Right forelimb (tissue), 1 donor: ENCODE data around the gene MGAT4A.
"Not testable (repeated sequence)": the region's sequence is repeated elsewhere in the genome, so short reads cannot be mapped to it uniquely, and the experiment has no call there.

ENCODE experiments used
- DNase-seq: peaks from one replicate; pipeline ENCODE4 v3.0.0-alpha.2; 2018

Gene MGAT4A

DNA sequence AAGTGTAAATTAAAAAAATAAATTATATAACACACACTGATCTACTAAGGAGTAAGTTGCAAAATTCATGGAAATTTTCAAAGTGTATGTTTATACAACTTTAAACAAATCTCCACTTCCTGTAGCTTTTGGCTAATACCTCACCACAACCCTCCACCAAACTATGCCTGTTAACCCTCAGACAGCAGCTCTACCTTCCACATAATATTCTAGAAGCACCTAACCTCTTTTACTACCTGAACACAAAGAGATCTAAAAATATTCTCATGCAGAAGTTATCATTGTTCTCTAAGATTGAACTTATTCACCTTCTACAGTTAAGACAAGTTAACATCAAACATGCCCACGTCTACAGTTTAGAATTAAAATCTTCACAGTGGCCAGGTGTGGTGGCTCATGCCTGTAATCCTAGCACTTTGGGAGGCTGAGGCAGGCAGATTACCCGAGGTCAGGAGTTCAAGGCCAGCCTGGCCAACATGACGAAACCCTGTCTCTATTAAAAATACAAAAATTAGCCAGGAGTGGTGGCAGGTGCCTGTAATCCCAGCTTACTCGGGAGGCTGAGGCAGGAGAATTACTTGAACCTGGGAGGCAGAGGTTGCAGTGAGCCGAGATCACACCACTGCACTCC, 2.7 kb downstream of the MGAT4A start:
- DNase-seq = not testable (repeated sequence)

DNA sequence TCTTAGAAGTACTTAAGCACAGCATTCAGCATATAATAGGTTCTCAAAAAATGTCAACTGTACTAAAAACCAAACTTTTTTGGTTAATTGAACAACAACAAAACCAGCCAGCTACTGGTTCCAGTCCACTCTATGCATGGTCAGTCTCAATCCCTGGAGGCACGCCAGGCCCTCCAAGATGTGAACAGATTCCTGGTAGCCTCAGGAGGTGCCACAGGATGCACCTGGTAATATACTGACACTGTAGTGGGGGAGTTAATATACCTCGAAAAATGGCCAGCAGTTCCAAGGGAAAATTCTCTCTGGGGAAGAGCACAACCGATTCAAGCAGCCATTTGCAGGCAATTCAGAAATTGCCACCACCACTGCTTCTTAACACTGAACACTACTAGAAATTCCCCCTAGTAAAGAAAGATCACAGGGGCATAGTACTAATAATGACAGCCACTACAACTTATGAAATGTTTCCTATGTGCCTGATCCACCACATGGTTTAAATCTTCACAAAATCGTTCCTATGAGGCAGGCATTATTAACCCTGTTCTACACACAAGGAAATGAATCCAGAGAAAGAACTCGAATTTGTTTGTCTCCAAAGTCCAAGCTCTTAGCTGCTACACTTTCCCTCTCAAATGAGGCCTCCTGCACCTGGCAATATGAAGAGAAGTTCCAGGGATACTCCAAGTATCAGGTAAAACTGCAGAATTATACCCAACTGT, 3.4 kb downstream of the MGAT4A start:
- DNase-seq = no peak

DNA sequence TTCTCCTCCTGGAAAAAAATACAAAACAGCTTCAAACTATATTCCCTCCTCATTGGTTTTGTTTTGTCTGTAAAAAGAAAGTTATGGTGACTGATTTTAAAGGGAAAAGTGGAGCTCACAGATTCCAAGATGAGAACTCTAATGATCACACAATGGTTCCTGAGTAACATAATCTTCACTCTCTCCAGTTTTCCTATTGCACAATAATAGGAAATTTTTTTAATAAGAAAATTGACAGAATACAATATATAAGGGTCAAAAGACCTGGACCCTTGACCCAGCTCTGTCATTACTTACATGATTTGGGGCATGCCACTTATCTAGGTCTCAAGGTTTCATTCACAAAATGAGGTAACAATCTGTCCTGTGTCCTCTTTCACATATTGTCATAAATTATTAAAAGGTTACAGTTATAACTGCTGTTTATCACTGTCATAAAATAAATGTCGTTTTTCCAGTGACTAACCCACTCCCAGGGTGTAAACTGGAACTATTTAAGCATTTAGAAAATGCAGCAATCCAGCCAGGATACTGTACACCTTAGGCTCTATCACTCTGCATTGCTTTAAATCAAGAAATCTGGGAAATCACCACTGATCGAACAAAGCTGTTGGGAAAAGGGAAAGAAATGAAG, 4.1 kb downstream of the MGAT4A start:
- DNase-seq = no peak

DNA sequence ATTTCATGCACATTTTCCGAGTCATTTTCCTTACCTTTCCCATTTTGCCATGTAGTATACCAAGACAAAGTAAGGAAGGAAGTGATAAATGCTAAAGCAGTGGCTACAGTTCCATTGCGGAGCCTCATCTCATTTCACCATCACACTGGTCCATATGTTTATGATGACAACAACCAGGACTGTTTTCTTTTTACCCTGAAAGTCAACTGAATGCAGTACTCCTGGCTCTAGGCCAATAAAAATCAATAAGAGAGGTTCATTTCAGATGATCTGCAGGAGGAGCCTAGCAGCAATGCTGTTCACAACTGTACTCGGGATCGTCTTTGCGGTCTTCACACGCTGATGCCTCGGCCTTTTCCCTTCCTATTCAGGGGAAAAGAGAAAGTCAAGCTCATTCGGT, 4.7 kb downstream of the MGAT4A start:
- DNase-seq = no peak

DNA sequence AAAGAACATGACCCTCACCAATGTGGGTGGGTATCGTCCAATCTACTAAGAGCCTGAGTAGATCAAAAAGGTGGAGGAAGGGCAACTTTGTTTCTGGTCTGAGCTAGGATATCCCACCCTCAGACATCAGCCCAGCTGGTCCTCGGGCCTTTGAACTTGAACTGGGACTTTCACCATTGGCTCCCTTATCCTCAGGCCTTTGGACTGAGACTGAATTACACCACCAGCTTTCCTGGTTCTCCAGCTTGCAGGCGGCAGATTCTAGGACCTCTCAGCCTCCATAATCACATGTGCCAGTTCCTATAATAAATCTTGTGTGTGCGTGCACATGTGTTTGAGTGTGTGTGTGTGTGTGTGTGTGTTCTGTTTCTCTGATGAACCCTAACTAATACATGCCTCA, 10.6 kb downstream of the MGAT4A start:
- no peak for DNase-seq

DNA sequence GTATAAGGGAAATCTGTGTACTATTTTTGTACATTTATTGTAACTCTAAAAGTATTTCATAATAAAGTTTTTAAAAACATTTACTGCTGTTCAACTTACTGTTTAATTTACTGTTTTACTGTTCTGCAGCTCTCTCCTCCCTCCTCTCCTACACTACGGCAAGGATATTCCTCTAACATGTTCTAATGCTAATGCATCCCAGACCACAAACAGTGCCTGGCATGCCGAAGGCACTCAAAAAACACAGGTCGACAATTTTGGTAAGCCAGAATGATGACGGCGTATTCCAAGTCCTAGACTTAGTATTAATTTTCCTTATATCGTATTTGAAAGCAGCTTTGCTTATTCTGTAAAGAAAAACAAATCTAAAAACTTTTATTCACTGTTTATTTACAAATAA, 13.3 kb downstream of the MGAT4A start:
- no peak for DNase-seq

DNA sequence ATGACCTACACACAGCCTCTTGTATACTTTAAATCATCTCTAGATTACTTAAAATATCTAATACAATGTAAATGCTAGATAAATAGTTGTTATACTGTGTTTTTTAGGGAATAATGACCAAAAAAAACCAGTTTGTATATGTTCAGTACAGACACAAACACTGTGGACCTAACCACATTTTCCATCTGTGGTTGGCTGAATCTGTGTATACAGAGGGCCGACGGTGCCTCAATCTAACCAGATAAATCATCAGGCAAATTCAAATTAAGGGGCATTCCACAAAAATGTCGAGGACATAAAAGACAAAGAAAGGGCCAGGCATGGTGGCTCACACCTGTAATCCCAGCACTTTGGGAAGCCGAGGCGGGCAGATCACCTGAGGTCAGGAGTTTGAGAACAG, 14.1 kb downstream of the MGAT4A start:
- no peak for DNase-seq

DNA sequence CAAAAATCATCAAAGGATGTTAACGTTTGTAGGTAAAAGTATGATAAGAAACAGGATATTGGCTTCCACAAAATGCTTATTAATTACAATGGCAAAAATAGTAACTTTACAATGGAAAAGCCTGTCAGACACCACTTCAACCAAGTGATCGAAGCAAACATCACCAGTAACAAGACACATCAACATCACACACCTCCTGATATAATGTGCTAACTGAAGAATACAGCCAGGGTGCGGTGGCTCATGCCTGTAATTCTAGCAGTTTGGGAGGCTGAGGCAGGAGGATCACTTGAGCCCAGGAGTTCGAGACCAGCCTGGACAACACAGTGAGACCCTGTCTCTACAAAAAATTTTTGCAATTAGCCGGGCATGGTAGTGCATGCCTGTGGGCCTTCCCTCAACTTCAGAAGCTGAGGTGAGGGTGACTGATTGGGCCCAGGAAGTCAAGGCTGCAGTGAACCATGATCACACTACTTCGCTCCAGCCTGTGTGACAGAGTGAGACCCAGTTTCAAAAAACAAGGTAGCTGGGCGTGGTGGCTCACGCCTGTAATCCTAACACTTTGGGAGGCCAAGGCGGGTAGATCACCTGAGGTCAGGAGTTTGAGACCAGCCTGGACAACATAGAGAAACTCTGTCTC, 15.0 kb downstream of the MGAT4A start:
- DNase-seq = no peak

DNA sequence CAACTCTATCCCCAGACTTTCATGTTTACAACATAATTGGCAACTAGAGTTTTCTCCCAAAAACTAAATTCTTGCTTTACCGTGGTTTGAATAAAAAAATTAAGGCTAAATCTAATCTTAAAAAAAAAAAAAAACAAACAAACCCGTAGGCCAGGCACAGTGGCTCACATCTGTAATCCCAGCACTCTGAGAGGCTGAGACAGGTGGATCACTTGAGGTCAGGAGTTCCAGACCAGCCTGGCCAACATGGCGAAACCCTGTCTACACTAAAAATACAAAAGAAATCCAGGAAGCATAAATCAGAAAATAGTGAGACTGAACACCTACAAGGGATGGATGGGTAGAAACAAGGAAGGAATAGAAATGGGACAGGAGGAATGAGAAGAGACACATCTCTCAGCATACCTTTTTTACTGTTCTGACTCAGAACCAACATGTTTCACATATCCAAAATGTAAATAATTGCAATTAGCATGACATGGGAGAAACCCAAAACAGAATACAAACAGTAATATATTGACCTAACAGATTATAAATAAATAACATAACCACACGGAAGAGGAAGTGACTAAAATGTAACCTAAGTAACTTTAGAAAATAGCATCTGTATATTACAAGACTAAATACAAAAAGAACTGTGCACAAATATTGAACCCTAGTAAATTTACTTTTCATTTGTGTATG, 17.5 kb downstream of the MGAT4A start:
- DNase-seq = no peak

DNA sequence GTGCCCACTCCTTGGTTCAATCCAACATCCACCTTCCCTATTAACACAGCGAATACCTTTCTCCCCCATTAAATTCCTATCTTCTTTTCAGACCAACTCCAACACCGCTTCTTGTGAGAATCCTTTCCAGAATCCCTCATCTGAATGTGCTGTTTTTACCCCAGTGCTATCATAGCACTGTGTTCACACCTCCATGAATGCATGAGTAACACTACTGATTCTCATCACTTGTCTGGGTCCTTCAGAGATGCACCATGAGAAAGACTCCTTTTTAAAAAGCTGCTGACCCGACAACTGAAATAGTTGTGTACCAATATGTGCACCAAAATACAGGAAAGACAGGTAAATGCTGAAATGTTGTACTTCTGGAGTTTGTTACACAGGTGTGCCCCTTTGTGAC, 18.8 kb downstream of the MGAT4A start:
- DNase-seq = no peak

DNA sequence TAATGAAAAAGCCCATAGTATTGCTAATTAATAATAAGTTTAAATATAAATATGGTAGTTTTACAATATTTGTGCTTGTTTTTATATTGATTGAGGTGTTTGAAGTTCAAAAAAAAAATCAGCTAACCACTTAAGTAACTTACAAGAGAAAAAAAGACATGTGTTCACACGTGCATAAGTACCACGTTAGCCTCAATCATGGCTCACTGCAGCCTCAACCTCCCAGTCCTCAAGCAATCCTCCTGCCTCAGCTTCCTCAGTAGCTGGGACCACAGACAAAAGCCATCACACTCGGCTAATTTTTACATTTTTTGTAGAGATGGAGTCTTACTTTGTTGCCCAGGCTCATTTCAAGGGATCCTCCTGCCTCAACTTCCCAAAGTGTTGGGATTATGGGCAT, 19.4 kb downstream of the MGAT4A start:
- DNase-seq = no peak

DNA sequence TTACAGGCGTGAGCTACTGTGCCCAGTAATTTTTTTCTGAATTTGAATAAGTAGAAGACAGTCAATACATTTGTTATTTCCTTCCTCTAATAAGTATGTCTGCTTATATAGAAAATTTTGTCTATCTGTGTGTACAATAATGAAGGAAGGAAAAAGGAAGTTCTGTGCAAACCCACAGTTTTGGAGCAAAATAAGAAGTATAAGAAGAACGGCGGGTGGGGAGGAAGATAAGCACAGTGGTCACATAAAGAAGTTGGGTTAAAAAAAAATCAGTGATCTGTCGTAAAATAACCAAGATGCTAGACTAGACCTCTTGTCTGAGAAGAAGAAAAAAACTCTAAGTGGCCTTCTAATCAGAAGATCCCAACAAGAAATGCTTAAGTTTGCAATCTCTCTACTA, 20.2 kb downstream of the MGAT4A start:
- DNase-seq = no peak

DNA sequence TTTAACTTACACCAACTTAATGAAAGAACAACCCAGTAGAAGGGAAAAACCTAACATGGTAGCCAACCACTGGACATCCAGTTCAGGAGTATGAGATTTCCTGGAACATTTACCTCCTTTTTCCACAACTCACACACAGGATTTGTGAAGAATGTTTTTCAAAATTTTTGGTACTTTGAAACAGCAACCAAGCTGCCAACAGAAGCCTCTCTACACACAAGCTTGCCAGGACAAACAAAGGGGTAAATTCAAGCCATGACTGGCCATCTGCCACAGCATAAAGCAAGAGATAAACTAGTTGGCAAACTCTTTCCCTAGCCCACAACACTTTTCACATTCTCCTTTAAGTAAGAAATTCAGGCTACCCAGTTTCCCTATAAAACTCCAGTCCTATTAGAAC, 21.4 kb downstream of the MGAT4A start:
- no peak for DNase-seq

DNA sequence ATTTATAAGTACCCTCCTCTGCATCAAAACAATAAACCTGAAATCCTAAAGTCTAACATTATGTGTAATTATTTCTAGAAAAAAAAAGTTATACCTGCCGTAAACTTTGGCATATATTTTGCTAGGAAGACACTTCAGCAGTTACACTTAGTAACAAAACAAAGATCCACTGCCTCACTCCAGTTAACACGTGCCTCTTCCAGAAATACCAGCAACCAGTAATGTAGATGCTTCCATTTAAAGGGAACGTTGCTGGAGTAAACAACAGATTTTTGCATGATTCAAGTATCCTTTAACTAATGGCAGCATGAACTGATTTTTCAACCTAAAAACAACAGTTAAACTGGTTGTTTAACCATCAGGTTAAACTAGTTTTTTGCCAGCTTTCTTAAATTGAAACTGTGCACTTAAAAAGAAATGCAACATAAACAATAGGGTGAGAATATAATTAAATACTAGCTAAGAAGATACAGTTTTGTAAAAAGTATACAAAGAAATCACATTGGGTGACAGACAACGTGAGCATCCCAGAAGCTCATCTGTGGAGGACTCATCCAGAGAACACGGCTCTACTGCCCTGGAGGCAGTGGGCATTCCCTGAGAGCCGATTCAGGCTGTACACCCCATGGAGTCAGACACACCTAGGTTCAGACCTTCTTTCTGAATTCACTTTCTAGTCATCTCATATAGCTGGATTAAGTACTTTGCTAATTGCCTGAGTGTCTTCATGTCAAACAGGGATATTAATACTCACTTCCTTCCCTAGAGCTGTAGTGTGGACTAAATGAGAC, 22.3 kb downstream of the MGAT4A start:
- DNase-seq = no peak

DNA sequence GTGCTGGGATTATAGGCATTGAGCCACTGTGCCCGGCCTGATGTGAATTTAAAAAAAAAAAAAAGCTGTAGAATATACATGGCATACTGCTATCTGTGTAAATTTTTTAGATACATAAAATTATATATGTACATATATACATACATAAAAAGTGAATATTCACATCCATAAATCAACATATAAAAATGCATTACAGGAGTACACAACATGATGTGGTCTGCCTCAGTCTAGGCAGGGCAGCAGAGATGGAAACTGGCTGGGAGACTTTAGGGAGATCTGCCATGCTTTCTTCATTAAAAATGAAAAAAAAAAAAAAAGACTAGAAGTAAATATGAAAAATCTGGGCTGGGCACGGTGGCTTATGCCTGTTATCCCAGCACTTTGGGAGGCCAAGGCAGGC, 24.3 kb downstream of the MGAT4A start:
- no peak for DNase-seq

DNA sequence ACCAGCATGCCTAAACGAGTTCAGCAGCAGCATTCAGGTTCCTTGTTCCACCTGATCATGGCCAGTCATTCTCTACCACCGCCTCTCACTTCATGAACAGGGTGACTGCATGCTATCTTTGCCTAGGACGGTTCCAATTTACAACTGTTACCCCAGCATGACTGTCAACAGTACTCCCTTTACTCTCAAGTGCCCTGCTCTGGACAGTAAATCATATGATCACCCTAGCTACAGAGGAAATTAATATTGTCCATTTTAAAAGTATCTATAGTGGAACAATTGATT, 25.7 kb downstream of the MGAT4A start:
- DNase-seq = no peak

DNA sequence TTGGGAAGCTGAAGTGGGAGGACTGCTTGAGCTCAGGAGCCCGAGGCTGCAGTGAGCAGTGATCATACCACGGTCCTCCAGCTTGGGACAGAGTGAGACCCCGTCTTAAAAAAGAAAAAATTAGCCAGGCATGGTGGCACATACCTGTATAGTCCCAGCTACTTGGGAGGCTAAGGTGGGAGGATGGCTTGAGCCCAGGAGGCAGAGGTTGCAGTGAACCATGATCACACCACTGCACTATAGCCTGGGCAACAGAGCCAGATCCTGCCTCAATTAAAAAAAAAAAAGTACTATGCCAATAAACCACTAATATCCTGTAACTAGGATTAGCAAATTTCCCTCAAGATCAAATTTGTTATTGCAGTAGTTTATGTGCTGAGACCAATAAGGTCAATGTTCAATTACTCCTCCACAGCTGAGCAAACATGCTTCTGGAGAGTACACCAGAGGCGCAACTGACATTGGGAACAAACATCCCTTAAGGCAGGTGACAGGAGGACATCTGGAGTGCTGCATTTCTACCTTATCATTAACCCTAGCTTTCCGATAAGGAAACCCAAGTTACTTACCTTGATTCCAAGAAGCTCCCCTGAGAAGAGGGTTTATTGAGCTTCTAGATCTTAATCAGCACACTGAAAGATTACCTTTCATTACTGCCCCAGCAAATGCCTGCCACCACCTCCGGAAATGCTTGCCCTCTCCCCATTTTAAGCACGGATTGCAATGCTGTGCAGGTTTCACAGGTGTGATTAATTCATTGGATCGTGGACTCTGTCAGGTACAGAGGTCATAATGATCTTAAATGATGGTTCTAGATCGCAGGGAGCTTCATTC, 26.2 kb downstream of the MGAT4A start:
- no peak for DNase-seq

DNA sequence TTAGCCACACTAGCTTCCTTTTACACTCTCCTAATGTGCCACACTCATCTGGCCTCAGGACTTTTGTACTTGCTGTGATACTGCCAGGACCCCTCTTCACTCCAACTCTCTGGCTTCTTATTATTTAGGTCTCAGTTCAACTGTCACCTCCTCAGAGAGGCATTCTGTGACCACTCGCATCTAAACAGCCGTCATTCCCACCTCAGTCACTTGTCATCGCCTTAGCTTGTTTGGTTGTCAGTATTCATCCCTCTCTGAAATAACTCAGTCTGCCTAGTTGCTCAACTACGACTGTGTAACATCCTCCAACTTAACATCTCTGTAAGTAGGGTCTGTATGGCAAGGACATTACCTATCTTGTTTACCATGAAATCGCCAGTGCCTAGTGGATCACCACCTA, 27.2 kb downstream of the MGAT4A start:
- no peak for DNase-seq

DNA sequence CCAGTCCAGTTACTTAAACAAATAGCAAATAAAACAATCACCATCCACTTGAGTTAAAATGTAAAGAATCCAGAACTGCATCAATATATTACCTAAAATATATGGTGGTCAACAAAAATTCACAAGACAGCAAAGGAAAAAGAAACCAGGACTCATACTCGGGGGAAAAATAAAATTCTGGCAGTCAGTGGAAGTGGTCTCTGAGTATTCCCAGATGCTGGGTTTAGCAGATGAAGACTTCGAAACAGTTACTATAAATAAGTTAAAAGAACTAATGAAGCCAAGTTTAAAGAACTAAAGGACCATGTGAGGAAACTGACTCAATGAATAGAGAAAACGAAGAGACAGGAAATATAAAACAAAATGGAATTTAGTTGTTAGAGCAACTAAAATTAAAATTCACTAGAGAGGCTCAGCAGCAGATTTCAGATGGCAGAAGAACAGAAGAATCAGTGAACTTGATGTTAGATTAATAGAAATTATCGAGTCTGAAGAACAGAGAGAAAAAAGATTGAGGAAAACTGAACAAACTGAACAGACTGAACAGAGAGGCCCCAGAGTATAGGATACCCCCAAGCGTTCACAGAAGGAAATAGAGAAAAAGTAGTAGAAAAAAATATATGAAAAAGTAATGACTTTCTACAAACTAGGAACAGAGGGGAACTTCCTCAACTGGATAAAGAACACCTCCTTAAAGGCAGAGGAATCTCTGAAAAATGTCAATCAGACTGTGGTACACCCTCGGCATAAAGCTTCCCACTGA, 27.9 kb downstream of the MGAT4A start:
- DNase-seq = no peak

DNA sequence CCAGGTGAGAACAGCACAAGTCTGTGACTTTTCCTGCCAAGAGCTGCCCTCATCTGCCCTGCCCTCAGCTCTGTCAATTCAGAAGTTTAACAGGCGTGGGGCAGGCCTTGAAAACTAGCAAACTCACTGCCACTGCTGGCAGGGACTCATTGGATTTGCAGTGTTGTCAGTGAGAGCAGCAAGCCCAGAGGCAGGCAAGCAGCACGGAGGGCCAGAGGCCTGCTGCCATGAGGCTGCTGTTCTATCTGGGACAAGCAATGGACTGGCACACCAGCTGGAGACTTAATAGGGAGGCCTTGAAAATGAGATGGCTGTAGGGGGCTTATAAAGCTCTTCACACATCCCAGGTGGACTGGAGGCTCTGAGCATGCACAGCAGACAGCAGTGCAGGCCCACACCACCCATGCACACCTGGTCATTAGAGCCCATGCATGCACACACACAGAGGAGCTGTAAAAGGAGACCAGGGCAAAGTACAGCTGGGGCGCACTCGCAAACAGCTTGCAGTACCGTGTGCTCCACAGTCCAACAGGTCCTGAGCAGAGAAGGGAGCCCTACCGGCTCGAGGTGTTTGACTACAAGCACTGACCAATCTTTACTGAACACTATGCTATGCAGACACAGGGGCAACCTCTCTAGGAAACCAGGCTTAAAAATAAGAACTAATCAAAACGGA, 28.7 kb downstream of the MGAT4A start:
- DNase-seq = peak; percentile 54
